Measurements from ENCODE around the gene HPCA. TPM values are rescaled to one million over a fixed set of nuclear protein-coding genes. Genes with fewer than 3 reads are reported as not detected.

The HPCA gene
- total RNA-seq, 2 donors from 2014 or later = 1.6 to 3.0 TPM

GRCh38 chr1:32915766-32916706 is 29.7 kb downstream of the HPCA start:
- no peak for DNase-seq
- Histone ChIP-seq H3K27ac (no peak overlapping the region), H3K4me3 (no peak overlapping the region), H3K4me1 (no peaks in the 10 kb centered on the region), H3K9ac (ENCODE audit: low read depth in 2 of 2, low read length in 2 of 2) (no peak overlapping the region), H3K9me3 (no peaks in the 10 kb centered on the region), H3K36me3 (no peaks in the 10 kb centered on the region), H3K27me3 (no peaks in the 10 kb centered on the region)
- TF ChIP-seq CTCF (IDR thresholded peaks at IDR 0.05) = no peak
- intact Hi-C loops (cut with DNase I) = no loop called here

- Histone ChIP-seq H3K4me1 (no peaks in the 10 kb centered on the region), H3K36me3 (no peaks in the 10 kb centered on the region), H3K9ac (ENCODE audit: low read depth in 2 of 2, low read length in 2 of 2) (peak overlapping the region in 1 of 2 donors; percentile 4), H3K27ac (no peak overlapping the region), H3K27me3 (no peaks in the 10 kb centered on the region), H3K4me3 (no peak overlapping the region), H3K9me3 (no peaks in the 10 kb centered on the region)
- intact Hi-C loops (cut with DNase I) = no loop called here
- TF ChIP-seq CTCF (IDR thresholded peaks at IDR 0.05) = no peak
- DNase-seq = no peak
Observed at GRCh38 chr1:32917521-32917920, 31.2 kb downstream of the HPCA start.

GRCh38 chr1:32918179-32918578 is 31.9 kb downstream of the HPCA start:
- no peak for DNase-seq
- Histone ChIP-seq H3K4me3 (no peak overlapping the region), H3K9me3 (no peaks in the 10 kb centered on the region), H3K4me1 (no peaks in the 10 kb centered on the region), H3K27me3 (no peaks in the 10 kb centered on the region), H3K36me3 (no peaks in the 10 kb centered on the region), H3K27ac (no peak overlapping the region), H3K9ac (ENCODE audit: low read depth in 2 of 2, low read length in 2 of 2) (no peak overlapping the region)
- no peak for TF ChIP-seq CTCF (IDR thresholded peaks at IDR 0.05)
- intact Hi-C loops (cut with DNase I) = no loop called here

GRCh38 chr1:32919811-32920733 is 33.8 kb downstream of the HPCA start:
- Histone ChIP-seq H3K27ac (no peak overlapping the region), H3K9ac (ENCODE audit: low read depth in 2 of 2, low read length in 2 of 2) (no peak overlapping the region), H3K4me1 (no peaks in the 10 kb centered on the region), H3K36me3 (no peaks in the 10 kb centered on the region), H3K9me3 (no peaks in the 10 kb centered on the region), H3K27me3 (no peaks in the 10 kb centered on the region), H3K4me3 (no peak overlapping the region)
- TF ChIP-seq CTCF (IDR thresholded peaks at IDR 0.05) = no peak
- intact Hi-C loops (cut with DNase I) = no loop called here
- no peak for DNase-seq

- no peak for TF ChIP-seq CTCF (IDR thresholded peaks at IDR 0.05)
- Histone ChIP-seq H3K9ac (ENCODE audit: low read depth in 2 of 2, low read length in 2 of 2) (no peak overlapping the region), H3K27me3 (no peaks in the 10 kb centered on the region), H3K36me3 (no peaks in the 10 kb centered on the region), H3K4me3 (no peak overlapping the region), H3K4me1 (no peaks in the 10 kb centered on the region), H3K27ac (no peak overlapping the region), H3K9me3 (no peaks in the 10 kb centered on the region)
- intact Hi-C loops (cut with DNase I) = no loop called here
- DNase-seq = no peak
Observed at GRCh38 chr1:32920833-32921232, 34.5 kb downstream of the HPCA start.

Data from colonic mucosa (tissue), 4 donors.